Fibroblast of lung (primary cell): ENCODE results near the gene GRHL3. TPM values are rescaled to one million over a fixed set of nuclear protein-coding genes. Genes with fewer than 3 reads are reported as not detected.
A peak's percentile ranks its signal among the peaks of the same experiment; 100 is the strongest.

Experiments used
- DNase-seq, 2 donors: peaks; one replicate each; pipeline versions ENCODE4 v3.0.0 to v3.0.0-alpha.2; 2010; ENCODE audit warnings: low read depth in 2 of 2
- H2AFZ ChIP-seq: 2 replicates; pipeline ENCODE4 v1.5.1; 2012; ENCODE audit warnings: low read length, control low read depth, inconsistent platforms
- H3K27ac ChIP-seq: 2 replicates; pipeline ENCODE4 v1.5.1; 2011; ENCODE audit warnings: low read length, control low read depth; ENCODE audit not compliant: insufficient read depth
- H3K27me3 ChIP-seq: 2 replicates; pipeline ENCODE4 v1.5.1; 2011; ENCODE audit warnings: mild to moderate bottlenecking, low read length; ENCODE audit not compliant: control insufficient read depth, insufficient read depth
- H3K36me3 ChIP-seq: 2 replicates; pipeline ENCODE4 v1.5.1; 2011; ENCODE audit warnings: low read length; ENCODE audit not compliant: control insufficient read depth, insufficient read depth
- H3K4me1 ChIP-seq: 2 replicates; pipeline ENCODE4 v1.5.1; 2011; ENCODE audit warnings: low read length; ENCODE audit not compliant: control insufficient read depth, insufficient read depth; ENCODE audit errors: extremely low read depth
- H3K4me2 ChIP-seq: 2 replicates; pipeline ENCODE4 v1.5.1; 2011; ENCODE audit warnings: low read length, control low read depth; ENCODE audit not compliant: insufficient read depth; ENCODE audit errors: extremely low read depth
- H3K4me3 ChIP-seq, 4 experiments: fragments of 200-600 bp in 1 of 4; sonication (generic) in 1 of 4; replicated peaks in 1 of 4; 2 replicates each; pipeline ENCODE4 v1.5.1; 2011 to 2016; ENCODE audit warnings: low read length in 4 of 4, low read depth in 3 of 4, mild to moderate bottlenecking in 3 of 4, control low read depth in 2 of 4, inconsistent platforms in 1 of 4, mixed read lengths in 1 of 4; ENCODE audit not compliant: insufficient read depth in 1 of 4; ENCODE audit errors: control extremely low read depth in 1 of 4
- H3K79me2 ChIP-seq: 2 replicates; pipeline ENCODE4 v1.5.1; 2012; ENCODE audit warnings: mild to moderate bottlenecking, low read length, inconsistent platforms; ENCODE audit not compliant: control insufficient read depth, insufficient read depth
- H3K9ac ChIP-seq: 2 replicates; pipeline ENCODE4 v1.5.1; 2011; ENCODE audit warnings: mild to moderate bottlenecking, low read length, control low read depth; ENCODE audit not compliant: insufficient read depth
- H3K9me3 ChIP-seq: 2 replicates; pipeline ENCODE4 v1.5.1; 2012; ENCODE audit warnings: low read depth, low read length; ENCODE audit not compliant: control insufficient read depth, insufficient read depth
- H4K20me1 ChIP-seq: 2 replicates; pipeline ENCODE4 v1.5.1; 2011; ENCODE audit warnings: low read length; ENCODE audit not compliant: control insufficient read depth, insufficient read depth; ENCODE audit errors: extremely low read depth
- CTCF ChIP-seq, 2 donors: IDR thresholded peaks in 1 of 2; conservative IDR thresholded peaks in 1 of 2; 1 replicate in 1 of 2; 2 replicates in 1 of 2; pipeline ENCODE4 v1.5.1; 2011 to 2012; ENCODE audit warnings: low read length in 2 of 2, control low read depth in 1 of 2, inconsistent platforms in 1 of 2, low read depth in 1 of 2, mild to moderate bottlenecking in 1 of 2
- EZH2 ChIP-seq: IDR thresholded peaks from 2 replicates; pipeline ENCODE4 v1.5.1; 2012; ENCODE audit warnings: low read length, control low read depth, mild to moderate bottlenecking; ENCODE audit errors: missing control alignments
- polyA plus RNA-seq, 2 donors: library from polyadenylated mRNA; depleted of rRNA in 1 of 2; stranded (reverse) in 1 of 2; unstranded in 1 of 2; fragments of >200 nt; gene quantifications; 2 replicates each; pipeline ENCODE4 v1.2.1, GENCODE V29; 2011 to 2012; ENCODE audit warnings: missing spikeins in 1 of 2
- total RNA-seq: library from RNA; depleted of rRNA; stranded (reverse); fragments of >200 nt; gene quantifications from 2 replicates; pipeline ENCODE4 v1.2.1, GENCODE V29; 2014

Gene GRHL3
- total and polyA plus RNA-seq, 2 donors (not counting 1 experiment from before 2014, with no cell fraction given): 0.03 TPM; not detected in 1

GRCh38 chr1:24382165-24382577 lies 63.0 kb downstream of the GRHL3 start:
- TF ChIP-seq CTCF (conservative IDR thresholded peaks at IDR 0.05 in 1 of 2, IDR thresholded peaks at IDR 0.05 in 1 of 2; ENCODE audit: low read depth in 1 of 2, low read length in 2 of 2) (no peak), EZH2 (no peak)
- Histone ChIP-seq H3K4me3 (no peak overlapping the region), H3K27ac (no peak overlapping the region), H3K9ac (no peak overlapping the region), H3K79me2 (no peaks in the 10 kb centered on the region), H4K20me1 (no peaks in the 10 kb centered on the region), H3K36me3 (peaks cover 2% of the 10 kb centered on the region), H3K4me1 (peaks cover 4% of the 10 kb centered on the region), H3K4me2 (no peak overlapping the region), H2AFZ (no peak overlapping the region), H3K9me3 (no peaks in the 10 kb centered on the region), H3K27me3 (no peaks in the 10 kb centered on the region)
- no peak for DNase-seq

GRCh38 chr1:24383381-24383940 lies 64.3 kb downstream of the GRHL3 start:
- Histone ChIP-seq H3K9ac (no peak overlapping the region), H3K4me3 (no peak overlapping the region), H3K9me3 (no peaks in the 10 kb centered on the region), H3K27me3 (no peaks in the 10 kb centered on the region), H3K79me2 (no peaks in the 10 kb centered on the region), H3K27ac (no peak overlapping the region), H4K20me1 (no peaks in the 10 kb centered on the region), H3K4me1 (peaks cover 4% of the 10 kb centered on the region), H3K4me2 (no peak overlapping the region), H3K36me3 (peaks cover 2% of the 10 kb centered on the region), H2AFZ (no peak overlapping the region)
- TF ChIP-seq EZH2 (no peak), CTCF (conservative IDR thresholded peaks at IDR 0.05 in 1 of 2, IDR thresholded peaks at IDR 0.05 in 1 of 2; ENCODE audit: low read depth in 1 of 2, low read length in 2 of 2) (no peak)
- DNase-seq: no peak

GRCh38 chr1:24384251-24385090 lies 65.3 kb downstream of the GRHL3 start:
- Histone ChIP-seq H3K4me2 (peak overlapping the region; percentile 41), H3K36me3 (peaks cover 2% of the 10 kb centered on the region), H3K4me3 (no peak overlapping the region), H2AFZ (no peak overlapping the region), H3K9me3 (no peaks in the 10 kb centered on the region), H3K4me1 (peaks cover 4% of the 10 kb centered on the region), H3K79me2 (no peaks in the 10 kb centered on the region), H3K27ac (peak overlapping the region; percentile 20), H3K9ac (no peak overlapping the region), H4K20me1 (no peaks in the 10 kb centered on the region), H3K27me3 (no peaks in the 10 kb centered on the region)
- TF ChIP-seq CTCF (conservative IDR thresholded peaks at IDR 0.05 in 1 of 2, IDR thresholded peaks at IDR 0.05 in 1 of 2; ENCODE audit: low read depth in 1 of 2, low read length in 2 of 2) (no peak), EZH2 (no peak)
- DNase-seq: peak; percentile 79 to 84
